ENCODE data around the gene SHKBP1. TPM values are rescaled to one million over a fixed set of nuclear protein-coding genes. Genes with fewer than 3 reads are reported as not detected.

Gene SHKBP1
- total and polyA plus RNA-seq, 2 of the 13 experiments (the other 11 are each of a cell fraction or from before 2014, with no cell fraction given) = 16.2 to 17.4 TPM

GRCh38 chr19:40605216-40605971, 28.7 kb downstream of the SHKBP1 start (continued):
- TF ChIP-seq, protein P1, sequence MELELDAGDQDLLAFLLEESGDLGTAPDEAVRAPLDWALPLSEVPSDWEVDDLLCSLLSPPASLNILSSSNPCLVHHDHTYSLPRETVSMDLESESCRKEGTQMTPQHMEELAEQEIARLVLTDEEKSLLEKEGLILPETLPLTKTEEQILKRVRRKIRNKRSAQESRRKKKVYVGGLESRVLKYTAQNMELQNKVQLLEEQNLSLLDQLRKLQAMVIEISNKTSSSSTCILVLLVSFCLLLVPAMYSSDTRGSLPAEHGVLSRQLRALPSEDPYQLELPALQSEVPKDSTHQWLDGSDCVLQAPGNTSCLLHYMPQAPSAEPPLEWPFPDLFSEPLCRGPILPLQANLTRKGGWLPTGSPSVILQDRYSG (CRISPR knock-in tag; IDR thresholded peaks at IDR 0.05) = no peak
- TF ChIP-seq IKZF5 (CRISPR knock-in tag; IDR thresholded peaks at IDR 0.05) (peak; percentile 52; the same call in 1 of the 2 replicates), TFDP2 (CRISPR knock-in tag; IDR thresholded peaks at IDR 0.05) (peak; percentile 57), ARHGAP35 (CRISPR knock-in tag; IDR thresholded peaks at IDR 0.05; ENCODE audit: borderline replicate concordance) (0 out of 2 replicates have a peak, but pooled peaks have one; percentile 19), PAF1 (CRISPR knock-in tag; IDR thresholded peaks at IDR 0.05) (no peak), RFX3 (CRISPR knock-in tag; IDR thresholded peaks at IDR 0.05) (no peak), RFXAP (CRISPR knock-in tag; IDR thresholded peaks at IDR 0.05; ENCODE audit: borderline replicate concordance) (no peak), ZMYM2 (CRISPR knock-in tag; IDR thresholded peaks at IDR 0.05) (no peak; the same call in 1 of the 2 replicates), FOSL1 (CRISPR knock-in tag; IDR thresholded peaks at IDR 0.05; ENCODE audit: borderline replicate concordance) (no peak), DZIP1 (CRISPR knock-in tag; IDR thresholded peaks at IDR 0.05) (no peak), ZNF713 (CRISPR knock-in tag; IDR thresholded peaks at IDR 0.05) (no peak), ZNF550 (CRISPR knock-in tag; IDR thresholded peaks at IDR 0.05; ENCODE audit: borderline replicate concordance) (no peak), KAT2B (IDR thresholded peaks at IDR 0.05; ENCODE audit: borderline replicate concordance, low read depth, low read length) (no peak), ZNF446 (CRISPR knock-in tag; IDR thresholded peaks at IDR 0.05) (no peak), ZBTB44 (CRISPR knock-in tag; IDR thresholded peaks at IDR 0.05) (no peak; the same call in 1 of the 2 replicates), ZNF354B (CRISPR knock-in tag; IDR thresholded peaks at IDR 0.05) (no peak), ZNF746 (CRISPR knock-in tag; IDR thresholded peaks at IDR 0.05) (no peak), ZFP41 (CRISPR knock-in tag; IDR thresholded peaks at IDR 0.05; ENCODE audit: borderline replicate concordance) (0 out of 2 replicates have a peak, but pooled peaks have one; percentile 29)
- TF ChIP-seq, protein P2, sequence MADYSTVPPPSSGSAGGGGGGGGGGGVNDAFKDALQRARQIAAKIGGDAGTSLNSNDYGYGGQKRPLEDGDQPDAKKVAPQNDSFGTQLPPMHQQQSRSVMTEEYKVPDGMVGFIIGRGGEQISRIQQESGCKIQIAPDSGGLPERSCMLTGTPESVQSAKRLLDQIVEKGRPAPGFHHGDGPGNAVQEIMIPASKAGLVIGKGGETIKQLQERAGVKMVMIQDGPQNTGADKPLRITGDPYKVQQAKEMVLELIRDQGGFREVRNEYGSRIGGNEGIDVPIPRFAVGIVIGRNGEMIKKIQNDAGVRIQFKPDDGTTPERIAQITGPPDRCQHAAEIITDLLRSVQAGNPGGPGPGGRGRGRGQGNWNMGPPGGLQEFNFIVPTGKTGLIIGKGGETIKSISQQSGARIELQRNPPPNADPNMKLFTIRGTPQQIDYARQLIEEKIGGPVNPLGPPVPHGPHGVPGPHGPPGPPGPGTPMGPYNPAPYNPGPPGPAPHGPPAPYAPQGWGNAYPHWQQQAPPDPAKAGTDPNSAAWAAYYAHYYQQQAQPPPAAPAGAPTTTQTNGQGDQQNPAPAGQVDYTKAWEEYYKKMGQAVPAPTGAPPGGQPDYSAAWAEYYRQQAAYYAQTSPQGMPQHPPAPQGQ (CRISPR knock-in tag; IDR thresholded peaks at IDR 0.05; ENCODE audit: borderline replicate concordance) = no peak
